ENCODE results near the gene HOXA4. TPM values are rescaled to one million over a fixed set of nuclear protein-coding genes. Genes with fewer than 3 reads are reported as not detected.

Gene HOXA4
- total RNA-seq, 3 donors from 2014 or later (not counting 1 experiment from before 2014, with no cell fraction given), result 0.52 to 2.1 (median 0.63) TPM

DNA sequence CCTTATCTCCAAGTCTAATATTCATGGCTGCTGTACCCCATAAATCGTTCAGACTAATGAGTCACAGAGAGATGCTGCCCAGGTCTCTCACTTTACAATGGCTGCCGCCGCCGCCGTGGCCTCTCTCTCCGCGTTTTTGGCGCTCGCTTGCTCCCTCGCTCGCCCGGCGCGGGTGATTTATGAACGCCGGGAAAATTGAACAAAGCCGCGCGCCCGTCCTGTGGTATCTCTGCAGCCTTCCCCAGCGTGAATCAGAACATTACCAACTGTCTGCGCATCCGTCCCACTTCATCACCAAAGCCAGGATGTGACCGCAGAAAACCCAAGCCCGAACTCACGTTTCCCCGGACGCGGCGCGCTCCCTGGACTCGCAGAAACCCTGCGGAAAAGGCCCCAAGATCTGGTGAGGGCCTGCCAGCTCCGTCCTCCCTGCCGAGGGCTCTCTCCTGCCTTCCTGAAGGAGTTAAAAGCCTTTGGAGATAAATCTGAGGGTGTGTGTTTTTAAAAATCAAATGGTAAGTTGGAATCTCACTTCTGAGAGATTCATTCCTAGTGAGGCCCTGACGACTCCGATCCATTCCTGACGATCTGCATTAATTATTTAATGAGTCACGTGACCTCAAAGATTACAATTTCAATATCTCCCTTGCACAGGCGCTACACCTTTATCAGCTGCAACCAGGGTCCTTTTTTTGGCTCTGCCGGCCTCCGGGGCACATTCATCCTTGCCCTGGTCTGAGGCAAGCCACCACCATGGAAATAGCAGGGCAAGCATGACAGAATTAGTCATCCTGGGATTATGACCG, 6.3 kb downstream of the HOXA4 start:
- H3K27ac Mint-ChIP-seq, result no peak overlapping the region
- intact Hi-C loops (cut with micrococcal nuclease), result no loop called here
- no peaks in the 10 kb centered on the region for H3K9me3 Mint-ChIP-seq
- H3K4me1 Mint-ChIP-seq, result no peaks in the 10 kb centered on the region
- Histone ChIP-seq H3K27me3 (ENCODE audit: control insufficient read depth, insufficient read depth, low read length) (no peaks in the 10 kb centered on the region), H3K27ac (ENCODE audit: low read length) (no peak overlapping the region), H3K9me3 (ENCODE audit: control insufficient read depth, insufficient read depth, low read length) (no peaks in the 10 kb centered on the region), H3K4me1 (ENCODE audit: control insufficient read depth, insufficient read depth, low read length) (no peaks in the 10 kb centered on the region), H3K4me3 (ENCODE audit: low read length) (no peak overlapping the region), H3K36me3 (ENCODE audit: control insufficient read depth, insufficient read depth, low read length) (no peaks in the 10 kb centered on the region)
- peaks cover 15 to 28% of the 10 kb centered on the region in 2 donors for H3K27me3 Mint-ChIP-seq (ENCODE audit: low read depth in 2 of 2)
- 95% methylated on average over 43 of the region's 43 CpGs for WGBS (ENCODE audit: insufficient coverage)
- no peak overlapping the region for H3K4me3 Mint-ChIP-seq
- DNase-seq, result no peak
- no peak for ATAC-seq
- H3K36me3 Mint-ChIP-seq, result no peaks in the 10 kb centered on the region
- TF ChIP-seq, protein P1, sequence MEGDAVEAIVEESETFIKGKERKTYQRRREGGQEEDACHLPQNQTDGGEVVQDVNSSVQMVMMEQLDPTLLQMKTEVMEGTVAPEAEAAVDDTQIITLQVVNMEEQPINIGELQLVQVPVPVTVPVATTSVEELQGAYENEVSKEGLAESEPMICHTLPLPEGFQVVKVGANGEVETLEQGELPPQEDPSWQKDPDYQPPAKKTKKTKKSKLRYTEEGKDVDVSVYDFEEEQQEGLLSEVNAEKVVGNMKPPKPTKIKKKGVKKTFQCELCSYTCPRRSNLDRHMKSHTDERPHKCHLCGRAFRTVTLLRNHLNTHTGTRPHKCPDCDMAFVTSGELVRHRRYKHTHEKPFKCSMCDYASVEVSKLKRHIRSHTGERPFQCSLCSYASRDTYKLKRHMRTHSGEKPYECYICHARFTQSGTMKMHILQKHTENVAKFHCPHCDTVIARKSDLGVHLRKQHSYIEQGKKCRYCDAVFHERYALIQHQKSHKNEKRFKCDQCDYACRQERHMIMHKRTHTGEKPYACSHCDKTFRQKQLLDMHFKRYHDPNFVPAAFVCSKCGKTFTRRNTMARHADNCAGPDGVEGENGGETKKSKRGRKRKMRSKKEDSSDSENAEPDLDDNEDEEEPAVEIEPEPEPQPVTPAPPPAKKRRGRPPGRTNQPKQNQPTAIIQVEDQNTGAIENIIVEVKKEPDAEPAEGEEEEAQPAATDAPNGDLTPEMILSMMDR (IDR thresholded peaks at IDR 0.05), result no peak

- intact Hi-C loops (cut with micrococcal nuclease), result no loop called here
- Mint-ChIP-seq H3K27me3 (ENCODE audit: low read depth in 2 of 2) (peaks cover 11 to 28% of the 10 kb centered on the region in 2 donors), H3K4me3 (no peak overlapping the region), H3K4me1 (no peaks in the 10 kb centered on the region), H3K27ac (no peak overlapping the region), H3K9me3 (no peaks in the 10 kb centered on the region), H3K36me3 (no peaks in the 10 kb centered on the region)
- no peaks in the 10 kb centered on the region for H3K9me3 ChIP-seq (ENCODE audit: control insufficient read depth, insufficient read depth, low read length)
- DNase-seq (no peak), ATAC-seq (no peak)
- H3K4me3 ChIP-seq (ENCODE audit: low read length), result no peak overlapping the region
- TF ChIP-seq, protein P1 (IDR thresholded peaks at IDR 0.05), result no peak
- H3K27ac ChIP-seq (ENCODE audit: low read length), result no peak overlapping the region
- no peaks in the 10 kb centered on the region for H3K4me1 ChIP-seq (ENCODE audit: control insufficient read depth, insufficient read depth, low read length)
- H3K27me3 ChIP-seq (ENCODE audit: control insufficient read depth, insufficient read depth, low read length), result no peaks in the 10 kb centered on the region
- WGBS (ENCODE audit: insufficient coverage), result 97% methylated on average over 18 of the region's 26 CpGs
- H3K36me3 ChIP-seq (ENCODE audit: control insufficient read depth, insufficient read depth, low read length), result no peaks in the 10 kb centered on the region
These were observed 7.0 kb downstream of the HOXA4 start for GRCh38 chr7:27123477-27124053.

GRCh38 chr7:27123007-27123476, 7.5 kb downstream of the HOXA4 start:
- H3K27me3 Mint-ChIP-seq (ENCODE audit: low read depth in 2 of 2), result peaks cover 11 to 28% of the 10 kb centered on the region in 2 donors
- H3K9me3 Mint-ChIP-seq, result no peaks in the 10 kb centered on the region
- intact Hi-C loops (cut with micrococcal nuclease), result no loop called here
- H3K4me1 ChIP-seq (ENCODE audit: control insufficient read depth, insufficient read depth, low read length), result no peaks in the 10 kb centered on the region
- H3K4me1 Mint-ChIP-seq, result no peaks in the 10 kb centered on the region
- no peak for DNase-seq
- H3K36me3 Mint-ChIP-seq, result no peaks in the 10 kb centered on the region
- ATAC-seq, result no peak
- no peaks in the 10 kb centered on the region for H3K27me3 ChIP-seq (ENCODE audit: control insufficient read depth, insufficient read depth, low read length)
- 89% methylated on average over 13 of the region's 14 CpGs for WGBS (ENCODE audit: insufficient coverage)
- H3K27ac ChIP-seq (ENCODE audit: low read length), result no peak overlapping the region
- no peak overlapping the region for H3K4me3 ChIP-seq (ENCODE audit: low read length)
- TF ChIP-seq, protein P1 (IDR thresholded peaks at IDR 0.05), result no peak
- H3K27ac Mint-ChIP-seq, result no peak overlapping the region
- no peaks in the 10 kb centered on the region for H3K9me3 ChIP-seq (ENCODE audit: control insufficient read depth, insufficient read depth, low read length)
- H3K4me3 Mint-ChIP-seq, result no peak overlapping the region
- H3K36me3 ChIP-seq (ENCODE audit: control insufficient read depth, insufficient read depth, low read length), result no peaks in the 10 kb centered on the region
